HG03025 (cell line): ENCODE results near the gene CEP250.
"Not testable (repeated sequence)": the region's sequence is repeated elsewhere in the genome, so short reads cannot be mapped to it uniquely, and the experiment has no call there.

ENCODE experiments used
- ATAC-seq: cut with Tn5 transposase; IDR thresholded peaks from one replicate; pipeline ENCODE4 v1.9.1; 2021; ENCODE audit warnings: mild to moderate bottlenecking, moderate library complexity; ENCODE audit not compliant: unreplicated experiment, low FRiP score

The CEP250 gene

DNA sequence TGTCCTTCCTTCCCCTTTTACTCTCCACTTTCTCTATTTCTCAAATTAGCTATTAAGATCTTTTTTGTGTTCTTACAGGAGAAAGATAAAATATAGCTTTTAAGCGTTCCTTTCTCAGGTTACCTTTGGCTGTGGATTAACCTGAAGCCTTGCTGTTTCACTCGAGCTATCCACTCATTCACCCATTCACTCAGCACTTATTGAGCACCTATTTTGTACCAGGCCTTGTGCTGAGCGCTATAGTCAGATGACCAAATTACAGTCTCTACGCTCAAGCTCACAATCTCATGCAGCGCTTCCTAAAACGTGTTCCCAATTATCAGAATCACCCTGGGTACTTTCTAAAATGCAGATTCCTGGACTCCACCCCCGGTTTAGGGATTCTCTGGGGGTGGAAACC, 1.8 kb upstream of the CEP250 start:
- ATAC-seq = no peak

DNA sequence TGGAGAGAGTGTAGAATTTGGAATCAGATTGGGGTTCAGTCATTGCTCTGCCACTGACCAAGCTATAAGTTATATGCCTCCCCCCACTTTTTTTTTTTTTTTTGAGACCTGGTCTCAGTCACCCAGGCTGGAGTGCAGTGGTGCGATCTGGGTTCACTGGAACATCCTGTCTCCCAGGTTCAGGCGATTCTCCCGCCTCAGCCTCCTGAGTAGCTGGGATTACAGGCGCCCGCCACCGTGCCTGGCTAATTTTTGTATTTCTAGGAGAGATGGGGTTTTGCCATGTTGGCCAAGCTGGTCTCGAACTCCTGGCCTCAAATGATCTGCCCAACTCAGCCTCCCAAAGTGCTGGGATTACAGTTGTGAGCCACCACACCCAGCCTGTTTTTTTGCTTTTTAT, 1.3 kb downstream of the CEP250 start:
- ATAC-seq = not testable (repeated sequence)

DNA sequence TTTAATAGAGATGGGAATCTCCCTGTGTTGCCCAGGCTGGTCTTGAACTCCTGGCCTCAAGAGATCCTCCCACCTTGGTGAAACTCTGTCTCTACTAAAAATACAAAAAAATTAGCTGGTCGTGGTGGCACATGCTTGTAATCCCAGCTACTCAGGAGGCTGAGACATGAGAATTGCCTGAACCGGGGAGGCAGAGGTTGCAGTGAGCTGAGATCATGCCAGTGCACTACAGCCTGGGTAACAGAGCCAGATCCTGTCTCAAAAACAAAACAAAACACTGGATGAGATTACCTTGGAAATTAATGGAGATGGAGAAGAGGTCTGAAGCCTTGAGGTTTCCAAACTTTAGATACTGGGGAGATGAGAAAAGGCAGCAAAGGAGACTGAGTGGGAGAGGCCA, 2.1 kb downstream of the CEP250 start:
- not testable (repeated sequence) for ATAC-seq

DNA sequence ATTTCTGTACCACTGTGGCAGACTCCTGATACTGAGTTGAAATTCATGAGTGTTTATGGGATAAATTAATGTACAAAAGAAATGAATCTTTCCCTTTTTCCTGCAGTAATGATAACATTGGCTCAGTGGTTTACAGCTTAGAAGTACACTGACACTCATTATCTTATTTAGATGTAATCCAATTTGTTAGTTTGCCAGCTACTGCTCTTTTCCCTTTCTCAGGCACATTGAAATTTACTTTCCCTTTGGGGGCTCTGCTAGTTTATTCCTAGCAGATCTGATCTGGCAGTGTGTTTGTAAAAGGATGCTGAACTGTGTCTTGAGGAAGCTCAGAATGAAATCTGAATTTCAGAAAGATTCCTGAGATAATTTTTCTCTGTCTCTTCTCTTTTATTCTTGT, 3.0 kb downstream of the CEP250 start:
- no peak for ATAC-seq

DNA sequence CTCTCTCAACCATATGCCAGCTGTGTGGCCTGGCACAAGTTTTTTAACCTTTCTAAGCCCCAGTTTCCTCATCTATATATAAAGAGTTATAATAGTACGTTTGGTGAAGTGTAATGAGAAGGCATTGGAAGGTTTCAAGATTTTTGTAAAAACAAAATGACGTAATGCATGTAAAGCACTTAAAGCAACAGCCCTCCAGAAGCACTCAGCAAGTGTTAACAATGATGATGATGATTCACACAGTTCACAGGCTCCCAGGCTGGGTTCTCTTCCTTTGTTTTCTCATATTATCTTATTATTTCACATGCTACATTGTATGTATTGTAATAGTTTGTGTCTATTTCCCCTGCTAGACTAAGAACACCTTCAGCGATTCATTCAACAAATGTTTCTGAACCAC, 6.2 kb downstream of the CEP250 start:
- no peak for ATAC-seq

DNA sequence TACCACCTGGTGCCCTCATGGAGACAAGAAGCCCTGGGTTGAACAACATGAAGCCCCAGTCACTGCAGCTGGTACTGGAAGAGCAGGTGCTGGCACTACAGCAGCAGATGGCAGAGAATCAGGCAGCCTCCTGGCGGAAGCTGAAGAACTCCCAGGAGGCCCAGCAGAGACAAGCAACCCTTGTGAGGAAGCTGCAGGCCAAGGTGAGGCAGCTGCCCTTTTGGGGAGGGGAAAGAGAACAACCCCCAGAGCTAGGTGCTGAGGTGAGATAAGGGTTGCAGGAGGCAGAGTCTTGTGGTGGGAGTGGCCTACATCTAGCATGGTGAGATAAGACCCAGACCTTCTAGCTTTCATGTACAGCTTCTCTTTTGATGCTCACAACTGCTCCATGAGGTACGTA, 7.0 kb downstream of the CEP250 start:
- no peak for ATAC-seq

DNA sequence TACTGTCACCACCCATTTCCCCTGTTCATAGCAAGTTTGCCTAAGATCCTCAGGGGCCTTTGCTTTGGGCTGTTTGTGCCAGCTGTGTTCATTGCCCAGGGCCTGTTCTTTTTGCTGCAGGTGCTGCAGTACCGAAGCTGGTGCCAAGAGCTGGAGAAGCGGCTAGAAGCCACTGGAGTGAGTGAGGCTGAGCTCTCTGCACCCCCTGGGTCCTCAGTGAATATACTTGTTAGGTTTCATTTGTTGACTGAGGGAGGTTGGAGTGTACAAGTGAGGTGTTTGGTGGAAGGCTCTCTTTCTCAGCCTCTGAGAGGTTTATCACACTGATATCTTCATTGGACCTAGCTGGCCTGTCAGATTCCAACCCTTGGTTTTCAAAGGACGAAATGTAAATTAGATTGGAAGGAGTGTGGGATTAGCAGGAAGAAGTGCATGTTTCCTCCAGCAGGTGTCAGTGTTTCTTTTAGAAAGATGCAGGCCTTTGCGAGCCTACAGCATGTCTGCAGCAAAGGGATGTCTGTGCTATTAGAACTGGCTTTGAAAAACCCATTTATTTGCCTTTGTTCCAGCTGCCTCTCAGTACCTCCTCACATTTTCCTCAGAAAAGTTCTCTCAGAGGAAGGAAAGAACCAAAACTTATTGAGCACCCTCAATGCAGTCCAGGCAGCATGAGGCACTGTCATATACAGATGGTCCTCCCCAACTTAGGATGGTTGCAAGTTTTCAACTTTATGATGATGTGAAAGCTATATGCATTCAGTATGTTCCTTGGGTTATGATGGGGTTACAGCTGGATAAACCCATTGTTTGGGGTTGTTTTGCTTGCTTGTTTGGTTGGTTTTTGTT, 8.3 kb downstream of the CEP250 start:
- no peak for ATAC-seq

DNA sequence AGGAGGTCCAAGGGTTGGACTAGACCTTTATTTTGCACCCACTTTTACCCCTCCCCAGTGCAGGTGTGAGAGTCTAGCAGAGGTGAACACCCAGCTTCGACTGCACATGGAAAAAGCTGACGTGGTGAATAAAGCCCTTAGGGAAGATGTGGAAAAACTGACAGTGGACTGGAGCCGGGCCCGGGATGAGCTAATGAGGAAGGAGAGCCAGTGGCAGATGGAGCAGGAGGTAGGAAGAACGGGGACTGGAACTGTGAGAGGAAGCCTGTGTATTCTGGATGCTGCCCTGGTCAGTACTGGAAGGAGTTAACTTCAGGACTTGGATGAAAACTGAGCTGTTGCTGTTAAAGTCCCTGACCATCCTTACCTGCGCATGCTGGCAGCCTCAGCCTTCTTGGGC, 10.6 kb downstream of the CEP250 start:
- no peak for ATAC-seq

DNA sequence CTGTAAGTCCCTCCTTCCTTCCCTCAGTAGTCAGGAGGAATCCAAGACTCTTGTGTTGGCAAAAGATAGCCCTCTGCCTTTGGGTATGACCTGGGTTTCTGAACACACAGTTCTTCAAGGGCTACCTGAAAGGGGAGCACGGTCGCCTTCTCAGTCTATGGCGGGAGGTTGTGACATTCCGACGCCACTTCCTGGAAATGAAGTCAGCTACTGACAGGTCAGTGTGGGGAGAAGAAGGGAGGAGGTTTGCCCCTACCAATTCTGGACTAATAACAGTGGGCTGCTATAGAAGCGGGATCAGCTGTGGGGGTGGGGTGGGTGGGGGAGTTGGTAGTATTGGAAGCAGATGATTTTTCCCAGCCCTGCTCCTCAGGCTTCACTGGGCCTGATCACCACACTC, 11.5 kb downstream of the CEP250 start:
- ATAC-seq = no peak

DNA sequence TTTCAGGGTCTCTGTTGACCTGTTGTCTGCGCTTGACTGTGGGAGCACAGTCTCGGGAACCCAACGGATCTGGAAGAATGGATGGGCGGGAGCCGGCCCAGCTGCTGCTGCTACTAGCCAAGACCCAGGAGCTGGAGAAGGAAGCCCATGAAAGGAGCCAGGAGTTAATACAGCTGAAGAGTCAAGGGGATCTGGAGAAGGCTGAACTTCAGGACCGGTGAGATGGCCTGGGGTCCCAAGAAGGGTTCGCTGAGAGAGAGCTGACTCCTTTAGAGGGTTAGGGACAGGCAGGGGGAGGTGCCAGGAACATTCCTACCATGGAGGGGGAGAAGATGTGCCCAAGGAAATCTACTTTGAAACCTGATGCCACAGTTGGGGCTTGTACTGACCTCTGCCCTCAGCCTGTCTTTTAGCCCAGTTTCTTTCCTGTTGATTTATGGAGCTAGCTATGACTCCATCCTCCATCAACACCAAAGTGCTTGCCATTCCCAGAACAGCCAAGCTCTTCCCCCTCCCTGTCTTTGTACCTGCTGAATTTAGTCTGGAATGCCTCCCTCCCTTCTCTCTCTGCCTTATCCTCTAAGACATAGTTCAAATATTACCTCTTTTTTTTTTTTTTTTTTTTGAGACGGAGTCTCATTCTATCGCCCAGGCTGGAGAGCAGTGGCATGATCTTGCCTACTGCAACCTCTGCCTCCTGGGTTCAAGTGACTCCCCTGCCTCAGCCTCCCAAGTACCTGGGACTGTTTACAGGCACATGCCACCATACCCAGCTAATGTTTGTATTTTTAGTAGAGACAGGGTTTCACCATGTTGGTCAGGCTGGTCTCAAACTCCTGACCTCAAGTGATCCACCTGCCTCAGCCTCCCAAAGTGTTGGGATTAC, 12.2 kb downstream of the CEP250 start:
- ATAC-seq = no peak

DNA sequence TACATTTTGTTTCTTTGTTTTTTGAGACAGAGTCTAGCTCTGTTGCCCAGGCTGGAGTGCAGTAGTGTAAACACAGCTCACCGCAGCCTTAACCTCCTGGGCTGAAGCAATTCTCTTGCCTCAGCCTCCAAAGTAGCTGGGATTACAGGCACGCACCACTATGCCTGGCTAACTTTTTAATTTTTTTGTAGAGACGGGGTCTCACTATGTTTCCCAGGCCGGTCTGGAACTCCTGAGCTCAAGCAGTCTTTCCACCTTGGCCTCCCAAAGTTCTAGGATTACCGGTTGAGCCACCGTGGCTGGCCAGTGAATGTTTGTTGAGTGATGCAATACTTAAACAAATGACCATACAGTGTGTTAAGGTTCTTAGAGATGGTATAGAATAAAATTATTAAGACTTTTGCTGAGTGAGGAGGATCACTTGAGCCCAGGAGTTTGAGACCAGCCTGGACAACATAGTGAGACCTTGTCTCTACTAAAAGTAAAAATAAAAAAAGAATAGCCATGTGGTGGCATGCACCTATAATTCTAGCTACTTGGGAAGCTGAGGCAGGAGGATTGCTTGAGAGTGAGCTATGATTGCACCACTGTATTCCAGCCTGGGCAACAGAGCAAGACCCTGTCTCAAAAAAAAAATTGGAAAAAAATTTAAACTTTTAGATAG, 13.4 kb downstream of the CEP250 start:
- no peak for ATAC-seq

DNA sequence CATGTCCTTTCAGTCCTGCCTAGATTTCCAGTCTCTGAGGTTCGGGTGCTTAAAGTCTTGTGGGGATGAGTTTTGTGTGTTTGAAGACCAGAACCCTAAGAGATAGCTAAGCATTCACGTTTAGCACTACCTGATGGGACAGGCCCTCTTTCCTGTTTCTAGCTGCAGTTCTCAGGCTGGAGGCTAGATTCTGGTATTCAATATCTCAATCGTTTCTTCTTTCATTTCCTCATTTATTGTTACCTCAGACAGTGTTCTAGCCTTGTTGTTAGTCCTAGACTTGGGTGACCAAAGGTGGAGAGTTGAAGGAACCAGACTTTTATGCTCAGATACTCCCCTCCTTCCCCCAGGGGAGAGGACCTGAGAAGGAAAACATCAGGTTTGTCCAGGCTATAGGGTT, 16.8 kb downstream of the CEP250 start:
- no peak for ATAC-seq

DNA sequence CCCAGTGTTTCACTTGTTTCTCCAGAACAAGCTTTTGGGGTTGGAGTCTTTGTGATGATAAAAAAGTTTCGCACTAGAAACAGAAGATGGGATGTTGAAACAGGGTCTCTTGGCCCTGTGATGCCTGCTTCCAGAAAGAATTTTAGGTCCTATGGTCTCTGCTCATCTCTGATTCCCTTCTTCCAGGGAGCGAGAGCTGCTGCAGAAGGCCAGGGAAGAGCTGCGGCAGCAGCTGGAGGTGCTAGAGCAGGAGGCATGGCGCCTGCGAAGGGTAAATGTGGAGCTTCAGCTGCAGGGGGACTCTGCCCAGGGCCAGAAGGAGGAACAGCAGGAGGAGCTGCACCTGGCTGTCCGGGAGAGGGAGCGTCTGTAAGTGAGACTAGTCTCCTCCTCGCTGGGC, 18.3 kb downstream of the CEP250 start:
- no peak for ATAC-seq

DNA sequence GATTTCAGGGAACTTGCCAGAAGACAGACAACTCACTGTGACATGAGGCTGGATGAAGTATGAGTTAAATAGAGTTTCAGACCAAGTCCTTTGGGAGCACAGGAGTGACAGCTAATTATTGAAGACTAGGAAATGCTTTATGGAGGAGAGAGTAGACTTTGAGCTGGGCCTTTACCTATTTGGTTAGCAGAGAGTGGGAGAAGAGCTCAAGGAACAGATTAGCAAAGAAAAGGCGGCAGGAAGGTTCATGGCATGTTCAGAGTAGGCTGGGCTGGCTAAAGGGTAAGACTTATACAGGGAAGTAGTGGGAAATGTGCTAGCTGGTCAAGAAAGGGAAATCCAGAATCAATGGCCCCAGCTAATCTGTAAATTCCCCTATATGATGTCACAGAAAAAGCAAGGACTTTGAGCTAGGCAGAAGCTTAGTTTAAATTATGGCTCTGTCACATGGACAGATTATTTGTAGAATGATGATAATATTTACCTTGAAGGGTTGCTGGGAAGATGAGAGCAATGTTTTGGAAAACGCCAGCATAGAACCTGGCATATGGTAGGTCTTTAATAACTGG, 19.0 kb downstream of the CEP250 start:
- no peak for ATAC-seq

DNA sequence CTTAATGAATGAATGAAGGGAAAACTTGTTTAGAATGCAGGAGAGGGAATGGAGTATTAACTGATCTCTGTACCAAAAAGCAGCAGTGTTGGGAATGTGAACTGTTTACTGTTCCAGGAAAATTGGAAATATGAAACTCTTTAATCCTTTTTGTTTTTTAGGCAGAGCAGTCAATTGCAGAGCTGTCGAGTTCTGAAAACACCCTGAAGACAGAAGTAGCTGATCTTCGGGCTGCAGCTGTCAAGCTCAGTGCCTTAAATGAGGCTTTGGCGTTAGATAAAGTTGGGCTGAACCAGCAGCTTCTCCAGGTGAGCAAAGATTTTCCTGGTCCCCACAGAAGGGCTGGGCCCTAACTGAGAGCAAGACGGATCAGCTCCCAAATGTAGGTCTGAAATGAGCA, 20.9 kb downstream of the CEP250 start:
- ATAC-seq = no peak

DNA sequence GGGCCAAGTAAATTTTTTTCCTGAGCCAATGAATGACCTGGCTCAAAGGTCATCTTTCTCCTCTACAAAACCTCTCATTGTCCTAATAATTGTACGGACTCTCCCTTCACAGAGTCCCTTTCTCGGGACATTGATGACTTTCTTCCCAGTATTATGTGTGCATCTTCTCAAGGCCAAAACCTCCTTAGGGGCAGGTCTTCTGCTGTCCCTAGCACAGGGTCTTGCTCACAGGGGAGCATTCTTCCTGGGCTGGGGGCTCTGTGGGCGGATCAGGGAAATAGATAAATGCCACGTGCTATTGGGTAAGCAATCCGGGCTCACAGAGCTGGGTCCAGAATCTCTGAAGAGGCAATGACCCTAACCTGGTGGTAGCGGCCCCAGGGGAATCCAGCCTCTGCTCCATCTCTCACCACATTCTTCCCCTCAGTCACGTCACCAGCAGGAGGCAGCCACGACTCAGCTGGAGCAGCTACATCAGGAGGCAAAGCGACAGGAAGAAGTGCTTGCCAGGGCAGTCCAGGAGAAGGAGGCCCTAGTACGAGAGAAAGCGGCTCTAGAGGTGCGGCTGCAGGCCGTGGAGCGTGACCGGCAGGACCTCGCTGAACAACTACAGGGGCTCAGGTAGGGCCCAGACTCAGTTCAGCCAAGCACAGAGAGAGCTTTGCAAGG, 23.5 kb downstream of the CEP250 start:
- no peak for ATAC-seq

DNA sequence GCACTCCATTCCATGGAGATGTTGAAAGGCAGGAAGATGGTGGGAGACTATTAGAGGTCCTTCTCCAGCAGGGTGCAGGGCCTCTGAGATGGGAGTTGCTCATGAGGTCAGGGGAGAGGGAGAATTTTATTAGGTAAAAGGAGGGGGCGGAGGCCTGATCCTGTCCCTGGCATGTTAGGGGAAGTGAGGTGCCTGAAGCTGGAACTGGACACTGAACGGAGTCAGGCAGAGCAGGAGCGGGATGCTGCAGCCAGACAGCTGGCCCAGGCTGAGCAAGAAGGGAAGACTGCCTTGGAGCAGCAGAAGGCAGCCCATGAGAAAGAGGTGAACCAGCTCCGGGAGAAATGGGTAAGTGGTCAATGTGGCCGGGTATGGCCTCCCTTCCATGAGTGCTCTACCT, 24.4 kb downstream of the CEP250 start:
- no peak for ATAC-seq

DNA sequence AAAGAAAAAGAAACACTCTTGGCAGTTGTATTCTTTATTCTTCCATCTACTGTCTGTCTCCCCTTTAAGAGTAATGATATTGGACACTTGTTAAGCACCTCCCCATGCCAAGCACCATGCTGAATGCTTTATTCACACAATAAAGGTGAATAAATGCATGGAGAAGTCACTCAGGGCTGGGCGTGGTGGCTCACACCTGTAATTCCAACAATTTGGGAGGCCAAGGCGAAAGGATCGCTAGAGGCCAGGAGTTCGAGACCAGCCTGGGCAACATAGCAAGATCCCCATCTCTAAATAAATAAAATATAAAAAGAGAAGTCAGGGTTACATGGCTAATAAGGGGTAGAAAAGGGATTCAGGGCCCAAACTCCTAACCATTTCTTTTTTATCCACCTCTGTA, 32.1 kb downstream of the CEP250 start:
- ATAC-seq = no peak

DNA sequence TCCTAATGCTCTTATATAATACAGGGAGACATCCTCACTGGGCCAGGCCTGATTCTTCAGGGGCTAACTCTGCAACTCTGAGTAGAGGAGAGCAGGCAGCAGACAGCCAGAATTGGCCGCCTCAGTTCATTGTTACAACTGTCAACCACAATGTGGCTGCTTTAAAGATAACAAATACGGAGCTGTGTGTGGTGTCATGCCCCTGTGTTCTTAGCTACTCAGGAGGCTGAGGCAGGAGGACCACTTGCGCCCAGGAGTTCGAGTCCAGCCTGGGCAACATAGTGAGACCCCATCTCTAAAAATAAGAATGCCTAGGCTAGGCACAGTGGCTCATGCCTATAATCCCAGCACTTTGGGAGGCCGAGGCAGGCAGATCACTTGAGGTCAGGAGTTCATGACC, 34.3 kb downstream of the CEP250 start:
- ATAC-seq = no peak

DNA sequence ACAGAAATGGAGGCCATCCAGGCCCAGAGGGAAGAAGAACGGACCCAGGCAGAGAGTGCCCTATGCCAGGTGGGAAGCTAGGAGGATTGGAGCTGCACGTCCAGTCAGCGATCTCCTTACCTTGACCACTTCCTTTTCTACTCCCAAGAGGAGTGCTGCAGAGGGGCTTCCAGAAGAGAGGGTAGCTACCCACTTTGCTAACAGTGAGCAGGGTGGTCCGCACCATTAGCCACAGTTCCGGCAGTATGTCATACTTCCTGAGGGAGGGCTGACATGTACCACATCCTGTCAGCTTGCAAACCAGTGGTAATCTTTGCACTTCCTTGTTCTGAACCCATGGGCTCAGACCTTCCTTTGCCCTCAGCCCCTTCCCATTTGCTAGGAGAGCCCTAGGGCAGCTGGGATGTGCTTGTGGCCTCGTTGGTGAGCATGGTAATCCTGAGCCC, 35.4 kb downstream of the CEP250 start:
- peak; percentile 72 for ATAC-seq
